SIG-M5 treated with dmso at 0.1 percent for 504 hours (cell line): ENCODE data around the gene SNX8.

Source experiments
- DNase-seq: peaks from one replicate; lab custom pipeline; 2025; ENCODE audit not compliant: unreplicated experiment; lab: John Stamatoyannopoulos, UW

SNX8 gene

GRCh38 chr7:2247141-2247995 lies 66.9 kb downstream of the SNX8 start:
- no peak for DNase-seq

- no peak for DNase-seq
Observed at GRCh38 chr7:2245883-2246675, 68.2 kb downstream of the SNX8 start.

- DNase-seq, result no peak
Observed at GRCh38 chr7:2244404-2244995, 69.7 kb downstream of the SNX8 start.

DNA sequence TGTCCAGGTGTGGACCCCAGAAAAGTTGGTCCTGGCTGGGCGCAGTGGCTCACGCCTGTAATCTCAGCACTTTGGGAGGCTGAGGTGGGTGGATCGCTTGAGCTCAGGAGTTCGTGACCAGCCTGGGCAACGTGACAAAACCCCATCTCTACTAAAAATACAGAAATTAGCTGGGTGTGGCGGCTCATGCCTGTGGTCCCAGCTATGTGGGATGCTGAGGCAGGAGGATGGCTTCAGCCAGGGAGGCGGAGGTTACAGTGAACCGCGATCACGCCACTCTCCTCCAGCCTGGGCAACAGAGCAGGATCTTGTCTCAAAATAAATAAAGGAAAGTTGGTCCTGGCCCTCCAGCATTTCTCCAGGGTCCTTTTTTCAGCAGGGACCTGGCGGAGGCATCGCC lies 70.8 kb downstream of the SNX8 start:
- DNase-seq, result no peak

- DNase-seq, result peak; percentile 61
Observed at GRCh38 chr7:2242541-2243429, 71.5 kb downstream of the SNX8 start.

DNA sequence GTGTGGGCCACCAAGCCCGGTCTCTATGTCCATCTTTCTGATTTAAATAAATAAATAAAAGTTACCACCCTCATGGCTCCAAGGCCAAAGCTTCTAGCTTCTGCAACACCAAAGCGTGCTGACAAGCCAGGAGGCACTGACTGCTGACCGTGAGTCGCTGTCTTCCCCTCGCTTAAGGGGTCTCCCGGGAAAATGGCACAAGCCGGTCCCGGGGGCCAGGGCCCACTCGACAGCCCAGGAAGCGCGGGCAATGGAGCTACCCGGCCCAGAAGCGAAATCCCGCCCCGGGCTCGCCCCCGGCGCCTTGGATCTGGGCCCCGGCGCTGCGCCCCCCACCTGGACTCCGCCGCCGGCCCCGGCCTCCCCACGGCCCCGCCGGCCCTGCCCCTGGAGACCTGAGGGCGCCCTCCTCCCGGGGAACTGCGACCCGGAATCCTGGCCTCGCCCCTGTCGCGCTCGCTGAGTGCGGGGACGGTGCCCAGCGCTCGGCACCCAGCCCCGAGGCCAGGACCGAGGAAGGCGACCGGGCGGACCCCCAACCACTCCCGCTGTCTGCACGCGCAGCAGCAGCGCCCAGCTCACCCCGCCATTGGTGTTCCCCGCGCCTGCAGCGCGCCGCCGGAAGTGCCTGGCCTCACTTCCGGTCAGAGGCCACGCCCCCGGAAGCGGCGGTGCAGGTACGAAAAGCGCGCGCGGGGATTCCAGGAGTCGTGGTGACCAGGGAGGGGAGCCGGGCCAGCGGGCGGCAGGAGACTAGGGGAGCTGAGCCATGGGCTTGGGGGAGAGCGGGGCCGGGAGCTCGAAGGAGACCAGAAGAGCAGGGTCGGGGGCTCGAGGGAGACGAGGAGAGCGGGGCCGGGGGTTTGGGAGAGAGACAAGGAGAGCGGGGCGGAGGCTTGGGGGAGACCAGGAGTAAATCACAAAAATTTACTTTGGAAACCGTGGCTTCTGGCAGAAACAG lies 72.4 kb downstream of the SNX8 start, which contains the start of the genes MRM2 and NUDT1:
TSS of gene MRM2 (minus strand) at position 626 of the 961 bp plus-strand sequence. CDS start at position 590, 36 bp downstream.
TSS of gene NUDT1 (plus strand) at position 647 of the 961 bp plus-strand sequence. CDS start 2,349 bp downstream, outside the sequence.
- DNase-seq, result peak; percentile 62

DNA sequence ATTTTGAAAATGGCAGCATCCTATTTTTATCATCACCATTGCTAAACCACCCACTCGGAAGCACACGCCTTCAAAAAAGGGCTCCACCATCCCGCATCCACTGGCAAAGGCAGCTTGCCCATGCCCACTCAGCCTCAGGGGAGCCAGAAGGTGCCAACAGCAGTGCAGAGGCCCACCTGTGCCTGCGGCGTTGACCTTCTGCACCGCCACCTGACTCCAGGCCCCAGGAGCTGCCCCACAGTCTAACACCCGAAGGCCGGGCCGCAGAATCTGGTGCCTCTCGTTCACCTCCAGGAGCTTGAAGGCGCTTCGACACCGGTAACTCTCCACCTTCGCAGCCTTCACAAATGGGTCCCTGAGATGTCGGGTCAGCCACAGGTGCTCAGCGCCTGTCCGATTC lies 75.0 kb downstream of the SNX8 start:
- no peak for DNase-seq

DNA sequence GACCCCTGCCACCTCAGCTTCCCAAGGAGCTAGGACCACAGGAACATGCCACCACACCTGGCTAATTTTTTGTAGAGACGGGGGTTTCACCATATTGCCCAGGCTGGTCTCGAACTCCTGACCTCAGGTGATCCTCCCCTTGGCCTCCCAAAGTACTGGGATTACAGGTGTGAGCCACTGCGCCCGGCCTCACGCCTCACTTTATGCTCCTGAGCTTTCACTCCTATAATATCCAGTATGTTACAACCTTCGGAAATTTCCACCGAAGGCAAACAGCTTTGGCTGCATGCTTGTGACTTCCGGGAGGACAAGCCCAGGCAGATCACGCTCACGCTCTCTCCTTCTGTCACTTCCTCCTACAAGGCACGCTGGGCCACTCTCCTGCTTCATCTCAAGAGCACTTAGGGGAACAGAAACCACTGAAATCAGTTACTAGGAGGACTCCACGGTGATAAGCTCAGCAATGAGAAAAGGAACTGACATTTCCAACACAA lies 77.1 kb downstream of the SNX8 start:
- peak; percentile 97 for DNase-seq

- no peak for DNase-seq
Observed at GRCh38 chr7:2233926-2234325, 80.3 kb downstream of the SNX8 start.

GRCh38 chr7:2232766-2233520 lies 81.3 kb downstream of the SNX8 start, which contains the start of gene MAD1L1:
Gene MAD1L1, minus strand, starts transcription at chr7:2232945. Its CDS starts 2,812 bp downstream, at chr7:2230133.
- peak; percentile 88 for DNase-seq

DNA sequence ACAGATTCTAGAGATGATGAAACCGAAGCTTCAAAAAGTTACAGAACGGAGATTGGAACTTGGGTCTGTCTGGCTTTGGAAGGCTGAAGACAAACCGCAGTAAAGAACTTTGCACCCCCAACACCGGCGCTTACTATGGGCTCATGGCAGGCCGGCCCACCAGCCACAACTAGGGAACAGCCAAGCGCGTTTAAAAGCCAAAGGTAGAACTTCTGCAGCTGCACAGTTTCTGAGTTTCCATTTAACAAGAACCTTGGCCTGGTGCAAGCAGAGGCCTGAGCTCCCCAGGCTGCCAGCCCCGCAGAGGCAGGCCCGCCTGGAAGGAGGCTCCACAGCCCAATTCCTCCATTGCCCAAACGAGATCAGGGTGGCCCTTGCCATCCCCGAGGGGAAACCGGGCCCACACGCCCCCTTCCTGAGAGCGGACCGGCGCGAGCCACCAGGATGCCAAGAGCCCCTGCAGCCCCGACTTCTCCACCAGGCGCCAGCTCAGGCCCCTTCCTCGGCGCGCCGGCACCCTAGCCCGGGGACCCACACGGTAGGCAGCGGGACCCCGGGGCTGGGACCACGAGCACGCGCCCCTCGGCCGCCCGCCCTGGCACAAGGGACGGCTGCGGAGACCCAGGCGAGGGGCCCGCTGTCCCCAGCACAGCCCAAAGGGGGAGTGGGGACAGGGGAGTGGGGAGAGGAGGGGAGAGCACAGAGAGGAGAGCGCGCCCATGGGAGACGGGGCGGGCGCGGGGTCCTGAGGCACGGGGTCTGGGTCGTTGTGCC lies 82.1 kb downstream of the SNX8 start:
- no peak for DNase-seq

DNA sequence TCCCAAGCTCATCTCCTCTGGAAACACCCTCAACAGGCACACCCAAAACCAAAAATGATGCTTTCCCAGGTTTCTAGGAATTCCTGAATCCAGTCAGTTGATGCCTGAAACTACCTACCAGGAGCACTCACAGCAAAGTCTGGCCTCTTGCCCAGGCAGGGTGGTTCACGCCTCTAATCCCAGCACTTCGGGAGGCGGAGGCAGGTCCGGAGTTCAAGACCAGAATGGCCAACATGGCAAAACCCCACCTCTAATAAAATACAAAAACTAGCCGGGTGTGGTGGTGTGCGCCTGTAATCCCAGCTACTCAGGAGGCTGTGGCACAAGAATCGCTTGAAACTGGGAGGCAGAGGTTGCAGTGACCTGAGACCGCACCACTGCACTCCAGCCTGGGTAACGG lies 83.4 kb downstream of the SNX8 start:
- no peak for DNase-seq

DNA sequence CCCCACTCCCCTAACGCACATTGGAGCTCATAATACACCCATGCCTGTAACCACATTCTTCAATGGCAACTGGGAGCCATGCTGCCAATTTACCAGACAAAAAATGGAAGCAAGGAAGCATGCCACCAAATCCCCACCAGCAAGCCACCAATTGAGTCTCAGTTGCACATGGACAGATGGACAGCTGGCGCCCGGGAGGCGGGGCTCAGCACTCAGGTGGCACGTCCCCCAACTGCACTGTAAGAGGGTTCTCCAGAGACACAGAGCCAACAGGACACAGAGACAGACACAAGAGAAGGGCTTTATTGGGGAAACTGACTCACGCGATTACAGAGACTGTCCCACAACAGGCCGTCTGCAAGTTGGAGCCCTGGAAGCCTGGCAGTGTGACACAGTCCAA lies 84.0 kb downstream of the SNX8 start:
- no peak for DNase-seq

DNA sequence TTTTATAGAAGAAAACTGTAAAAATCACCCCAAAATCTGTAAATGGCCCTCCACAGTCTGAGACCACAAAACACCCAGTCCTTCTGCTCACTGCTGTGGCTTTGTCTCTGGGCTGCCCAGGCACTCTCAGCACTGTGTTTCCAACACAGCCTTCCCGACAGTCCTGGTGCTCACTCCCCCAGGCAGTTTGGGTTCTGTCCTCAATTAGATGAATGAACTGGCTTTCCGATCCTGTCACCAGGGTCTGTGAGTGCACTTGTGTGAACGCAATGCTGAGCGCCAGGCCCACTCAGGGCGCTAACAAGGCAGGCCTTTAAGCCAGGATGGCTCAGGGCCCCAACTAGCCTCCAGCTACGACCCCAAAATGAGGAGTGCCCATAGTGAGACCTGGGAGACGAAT lies 84.8 kb downstream of the SNX8 start:
- DNase-seq, result no peak

DNA sequence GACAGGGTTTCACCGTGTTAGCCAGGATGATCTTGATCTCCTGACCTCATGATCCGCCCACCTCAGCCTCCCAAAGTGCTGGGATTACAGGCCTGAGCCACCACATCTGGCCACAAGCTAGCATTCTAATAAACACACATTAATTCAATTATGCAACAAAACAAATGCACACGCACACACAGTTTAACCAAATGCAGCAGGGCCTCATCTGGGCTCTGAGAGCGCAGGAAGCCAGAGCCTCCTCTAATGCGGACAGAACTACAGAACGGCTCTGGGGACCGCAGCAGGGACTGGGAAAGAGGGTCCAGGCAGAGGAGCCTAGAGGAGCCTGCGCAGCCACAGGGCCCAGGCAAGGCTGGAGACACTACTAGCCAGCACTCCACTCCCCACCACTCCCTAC lies 85.3 kb downstream of the SNX8 start:
- no peak for DNase-seq

GRCh38 chr7:2227699-2228098 lies 86.5 kb downstream of the SNX8 start:
- DNase-seq, result no peak

GRCh38 chr7:2225830-2226229 lies 88.4 kb downstream of the SNX8 start:
- no peak for DNase-seq

- no peak for DNase-seq
Observed at GRCh38 chr7:2225336-2225735, 88.9 kb downstream of the SNX8 start.
